HT1080 (cell line): ENCODE results near the gene AK5. TPM values are rescaled to one million over a fixed set of nuclear protein-coding genes. Genes with fewer than 3 reads are reported as not detected.

ENCODE experiments used
- DNase-seq: peaks from one replicate; pipeline ENCODE4 v3.0.0-alpha.2; 2015; ENCODE audit warnings: low read depth
- total RNA-seq: library from RNA; depleted of rRNA; stranded (reverse); fragments of >200 nt; shearing (Covaris generic); gene quantifications from 2 replicates; pipeline ENCODE4 v1.2.3, GENCODE V29; 2014

The AK5 gene
- total RNA-seq, 1 experiment from 2014 or later = 6.3 TPM

DNA sequence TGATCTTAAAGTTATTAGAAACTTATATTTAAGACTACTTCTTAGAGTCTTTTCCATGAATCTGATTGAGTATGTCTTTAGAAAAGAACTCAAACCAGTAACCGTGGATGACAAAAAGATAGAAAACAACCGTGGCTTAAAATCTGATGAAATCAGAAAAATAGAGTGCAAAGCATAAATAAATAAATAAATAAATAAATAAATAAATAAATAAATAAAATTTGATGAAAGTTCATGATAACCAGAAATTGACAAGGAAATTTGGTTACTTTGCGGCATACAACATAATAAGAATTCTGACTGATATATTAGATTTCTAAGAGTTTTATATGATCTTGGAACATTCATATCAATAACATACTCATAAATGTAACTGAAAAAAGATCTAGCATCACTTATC, 152.1 kb downstream of the AK5 start:
- no peak for DNase-seq

DNA sequence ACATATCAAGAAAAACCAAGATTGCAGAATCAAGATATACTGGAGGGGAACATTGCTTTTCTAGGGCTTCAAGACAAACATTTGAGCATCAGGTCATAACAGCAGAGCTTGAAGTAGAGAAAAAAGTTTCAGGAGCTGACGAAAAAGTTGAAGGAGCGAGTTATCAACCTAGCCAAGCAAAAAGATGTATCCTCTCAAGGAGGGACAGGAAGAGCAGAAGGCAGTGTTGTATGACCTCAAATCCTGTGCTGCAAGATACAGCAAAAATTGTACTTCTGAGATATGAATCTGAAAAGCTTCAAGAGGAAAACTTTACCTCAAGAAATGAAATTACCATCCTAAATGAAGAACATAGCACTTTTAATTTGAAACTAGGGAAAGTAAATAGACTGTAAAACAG, 153.1 kb downstream of the AK5 start:
- DNase-seq = no peak

DNA sequence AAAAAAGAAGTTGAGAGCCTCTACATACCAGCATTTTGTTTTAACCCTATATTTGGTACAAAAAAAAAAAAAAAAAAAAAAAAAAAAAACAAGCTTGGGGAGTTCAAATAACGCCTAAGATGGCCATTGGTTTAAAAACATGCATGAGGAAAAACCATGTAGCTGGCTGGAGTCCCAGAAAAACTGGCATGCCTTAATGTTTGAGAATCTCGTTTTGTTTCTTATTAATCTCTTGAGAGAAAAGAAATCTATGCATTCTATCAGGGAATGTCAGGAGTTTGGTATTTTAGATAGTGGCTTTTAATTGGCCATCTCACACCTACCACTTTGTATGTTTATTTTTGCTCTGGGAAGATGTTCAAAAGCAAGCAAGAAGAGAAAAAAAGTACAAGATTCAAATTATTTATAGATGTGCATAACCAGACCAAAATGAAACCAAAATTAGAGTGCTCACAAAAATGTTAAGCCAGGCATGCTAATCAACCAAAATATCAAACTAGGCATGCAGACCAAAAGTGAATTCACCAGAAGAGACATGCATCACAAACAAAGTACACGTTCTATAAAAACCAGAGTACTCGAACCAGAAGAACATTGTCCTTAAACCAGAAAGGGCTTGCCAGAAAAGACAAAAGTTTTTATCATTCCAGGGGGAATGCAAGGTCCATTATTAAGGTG, 156.6 kb downstream of the AK5 start:
- DNase-seq = no peak

DNA sequence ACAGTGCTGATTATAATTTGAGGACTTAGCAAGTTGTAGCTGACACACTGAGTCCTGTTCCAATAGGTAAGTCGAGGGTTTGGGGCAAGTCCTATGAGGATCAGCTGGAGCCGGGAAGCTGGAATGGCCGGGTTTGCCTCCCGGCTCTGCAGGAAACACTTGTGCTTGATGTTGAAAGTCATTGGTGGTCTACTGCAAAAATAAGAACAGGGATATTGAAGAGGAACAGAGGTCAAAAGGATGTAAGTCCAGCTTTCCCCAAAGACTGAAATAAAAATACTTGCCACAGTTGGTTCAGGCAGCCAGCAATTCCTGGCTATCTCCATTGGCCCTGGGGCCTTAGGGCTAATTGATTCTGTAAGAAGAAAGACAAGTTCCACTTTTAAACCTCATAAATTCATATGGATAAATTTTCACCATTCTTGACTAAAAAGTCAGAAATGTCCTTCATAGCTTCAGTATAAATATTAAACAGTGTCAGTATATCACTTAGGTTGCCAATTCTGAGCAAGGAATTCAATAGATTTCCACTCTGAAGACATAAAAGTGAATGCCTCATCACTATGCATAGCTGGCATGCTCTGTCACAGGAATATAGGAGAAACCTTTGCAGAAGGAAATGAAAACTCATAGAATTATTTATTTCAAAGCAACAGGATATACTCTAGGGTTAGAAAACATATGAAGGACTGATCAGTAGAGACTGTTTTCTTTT, 165.2 kb downstream of the AK5 start:
- no peak for DNase-seq

DNA sequence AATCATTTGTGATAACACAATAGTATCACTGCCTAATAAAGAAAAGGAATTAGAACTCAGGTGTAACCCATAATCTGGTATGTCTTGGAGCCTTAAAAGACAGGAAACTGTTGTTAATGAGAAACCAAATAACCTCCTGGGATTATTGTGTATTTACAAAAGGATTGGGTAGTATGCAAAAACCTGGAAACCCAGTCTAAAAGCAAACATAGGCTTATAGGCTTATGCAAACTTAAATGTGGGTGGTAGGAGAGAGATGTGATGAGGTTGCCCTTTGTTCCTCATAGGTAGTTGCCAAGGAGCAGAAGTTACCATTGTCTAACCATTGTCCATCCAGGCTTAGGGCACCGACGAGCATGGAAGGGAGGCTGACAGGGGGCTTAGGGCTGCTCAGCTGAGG, 165.8 kb downstream of the AK5 start:
- no peak for DNase-seq

DNA sequence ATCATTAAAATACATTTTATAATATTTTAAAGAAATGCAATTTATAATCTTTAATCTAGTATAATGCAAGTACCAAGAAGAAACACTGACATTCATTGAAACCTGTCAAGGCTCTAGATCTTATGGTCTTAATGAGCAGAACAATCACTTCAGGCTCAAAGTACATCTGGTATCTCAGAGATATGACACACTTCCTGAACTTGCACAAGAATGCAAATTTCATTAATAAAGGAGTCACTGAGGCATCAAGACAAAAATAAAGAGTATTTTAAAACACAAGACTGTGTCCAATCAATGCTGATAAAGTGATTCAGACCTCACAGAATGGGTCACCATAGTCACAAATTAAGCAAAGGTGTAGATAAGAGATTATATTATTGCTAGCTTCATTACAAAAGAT, 178.1 kb downstream of the AK5 start:
- no peak for DNase-seq

DNA sequence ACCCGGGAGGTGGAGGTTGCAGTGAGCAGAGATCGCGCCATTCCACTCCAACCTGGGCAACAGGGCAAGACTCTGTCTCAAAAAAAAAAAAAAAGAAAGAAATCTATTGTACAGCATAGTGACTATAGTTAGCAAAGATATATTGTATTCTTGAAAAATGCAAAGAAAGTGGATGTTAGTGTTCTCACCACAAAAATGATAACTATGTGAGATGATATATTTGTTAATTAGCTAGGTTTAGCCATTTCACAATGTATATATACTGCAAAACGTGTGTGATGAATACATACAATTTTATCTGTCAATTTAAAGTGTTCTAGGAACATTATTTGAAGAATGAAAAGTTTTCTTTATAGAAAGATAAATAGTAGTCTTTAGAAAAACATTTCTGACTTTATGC, 179.9 kb downstream of the AK5 start:
- no peak for DNase-seq

DNA sequence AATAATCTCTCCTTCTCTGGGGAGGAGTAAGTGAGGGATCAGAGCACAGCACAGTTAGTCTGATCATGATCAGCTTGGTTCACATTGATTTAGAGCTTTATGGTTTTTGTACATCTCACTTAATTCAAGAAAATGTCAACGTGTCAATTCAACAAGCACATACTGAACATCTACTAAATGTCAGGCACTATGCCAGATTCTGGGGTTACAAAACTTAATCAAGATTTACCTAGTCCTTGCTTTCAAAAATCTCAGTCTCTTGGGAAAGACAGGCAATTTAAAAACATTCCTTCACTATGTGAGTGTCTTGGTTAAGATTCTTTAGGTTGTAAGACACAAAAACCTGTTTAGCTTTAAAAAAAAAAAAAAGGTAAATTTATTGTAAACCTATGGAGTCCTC, 181.4 kb downstream of the AK5 start:
- no peak for DNase-seq

DNA sequence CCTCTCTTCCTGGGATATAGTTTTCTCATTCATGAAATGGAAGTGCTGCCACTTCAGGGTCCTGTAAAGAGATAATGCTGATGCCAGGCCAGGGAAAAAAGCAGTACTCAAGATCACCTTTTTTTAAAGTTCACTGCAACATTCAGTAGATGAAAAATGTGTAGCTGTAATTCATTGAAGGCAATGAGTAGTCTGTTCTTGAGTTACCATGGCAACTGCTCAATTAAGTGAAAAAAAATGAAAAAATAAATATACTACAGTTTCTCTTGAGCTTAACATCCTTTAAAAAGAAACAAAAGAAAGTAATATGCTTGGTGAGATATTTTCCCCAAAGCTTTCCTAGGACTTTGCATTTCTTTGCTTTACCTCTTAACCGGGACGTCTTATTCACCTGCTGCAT, 183.3 kb downstream of the AK5 start:
- DNase-seq = no peak

DNA sequence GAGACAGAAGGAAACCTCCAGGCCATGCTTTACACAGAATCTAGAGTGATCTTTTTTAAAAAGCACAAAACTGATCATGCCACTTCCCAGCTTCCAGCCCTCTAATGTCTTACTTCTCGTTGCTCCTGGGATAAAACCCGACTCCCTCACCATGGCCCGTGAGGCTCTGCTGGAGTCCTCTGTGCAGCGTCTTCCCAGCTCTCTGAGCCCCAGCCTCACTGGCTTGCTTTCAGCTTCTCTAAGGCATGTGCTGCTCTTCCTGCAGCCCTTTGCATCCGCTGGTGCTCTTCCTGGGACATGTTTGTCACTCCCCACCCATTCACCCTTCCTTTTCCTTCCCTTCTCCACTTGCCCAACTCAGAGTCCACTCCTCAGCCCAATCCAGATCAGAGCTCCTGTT, 184.1 kb downstream of the AK5 start:
- no peak for DNase-seq

DNA sequence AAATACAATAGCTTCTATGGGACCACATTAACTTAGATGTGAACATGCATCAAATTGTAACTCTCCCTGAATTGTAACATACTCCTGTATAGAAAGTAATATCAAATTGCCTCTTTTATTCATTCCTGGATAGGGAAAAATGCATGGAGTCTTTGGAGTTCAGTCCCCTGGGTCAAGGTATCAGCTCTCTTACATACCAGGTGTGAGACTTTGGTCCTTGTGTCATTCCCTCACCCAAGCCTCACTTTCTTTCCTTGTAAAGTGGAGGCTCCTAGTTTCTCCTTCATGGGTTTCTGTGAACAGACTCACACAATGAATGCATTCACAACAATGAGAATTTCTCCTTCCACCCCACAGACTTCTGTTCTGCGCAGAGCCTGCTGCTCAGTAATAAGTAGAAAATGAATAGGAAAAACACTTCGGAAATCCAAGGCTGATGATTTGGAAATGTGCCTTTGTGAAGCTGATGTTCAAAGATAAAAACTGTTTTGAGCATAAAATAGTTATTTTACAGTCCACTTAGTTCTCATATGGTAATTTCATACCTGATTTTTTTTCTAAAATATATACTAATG, 185.3 kb downstream of the AK5 start:
- no peak for DNase-seq

DNA sequence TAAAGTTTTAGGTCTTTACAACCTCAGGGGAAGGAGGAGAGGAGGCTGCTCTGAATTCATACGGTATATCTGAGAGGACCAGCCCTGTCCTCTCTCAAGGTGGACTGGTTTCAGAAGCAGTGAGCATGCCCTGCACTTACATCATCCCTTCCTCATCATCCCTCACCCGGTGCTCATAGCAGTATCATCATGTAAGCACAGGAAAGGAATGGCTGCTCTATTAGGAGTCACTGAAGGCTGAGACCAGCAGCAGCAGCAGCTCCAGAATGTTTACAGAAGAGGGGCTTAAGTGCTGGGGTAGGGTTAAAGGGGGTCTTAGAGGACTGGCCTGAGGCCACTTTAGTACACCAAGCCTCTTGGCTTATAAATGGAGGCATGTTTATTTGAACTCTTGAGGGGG, 185.9 kb downstream of the AK5 start:
- no peak for DNase-seq

DNA sequence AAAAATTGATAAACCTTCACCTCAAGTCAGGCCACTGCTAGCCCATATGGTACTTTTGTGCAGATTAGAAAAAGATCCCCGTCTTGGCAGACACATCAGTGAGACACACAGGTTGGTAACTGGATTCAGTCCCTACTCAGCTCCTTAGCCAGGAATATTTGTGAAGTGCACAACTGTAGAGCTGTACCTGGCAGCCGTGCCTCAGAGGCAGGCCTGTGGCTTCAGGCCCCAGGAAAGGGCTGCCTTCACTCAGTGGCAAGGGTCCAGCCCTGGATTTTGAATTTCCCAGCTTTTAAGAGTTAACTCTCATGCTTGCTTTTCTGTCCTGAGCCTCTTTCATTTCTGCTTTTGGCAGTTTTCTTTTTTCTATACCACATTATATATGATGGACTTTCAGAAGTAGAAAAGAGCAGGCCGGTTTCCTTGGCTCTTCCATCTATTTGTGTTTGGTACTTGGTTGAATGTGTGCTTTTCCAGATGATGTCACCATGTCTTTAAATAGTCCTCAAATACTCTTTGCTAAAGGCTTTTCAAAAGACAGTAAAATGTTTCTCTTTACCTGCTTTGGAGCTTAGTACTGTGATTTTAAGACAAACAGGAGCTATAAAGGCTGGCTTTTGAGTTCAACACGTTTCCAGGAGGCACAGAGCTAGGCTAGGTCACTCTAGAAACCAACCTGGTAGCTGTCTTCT, 186.6 kb downstream of the AK5 start:
- DNase-seq = no peak

DNA sequence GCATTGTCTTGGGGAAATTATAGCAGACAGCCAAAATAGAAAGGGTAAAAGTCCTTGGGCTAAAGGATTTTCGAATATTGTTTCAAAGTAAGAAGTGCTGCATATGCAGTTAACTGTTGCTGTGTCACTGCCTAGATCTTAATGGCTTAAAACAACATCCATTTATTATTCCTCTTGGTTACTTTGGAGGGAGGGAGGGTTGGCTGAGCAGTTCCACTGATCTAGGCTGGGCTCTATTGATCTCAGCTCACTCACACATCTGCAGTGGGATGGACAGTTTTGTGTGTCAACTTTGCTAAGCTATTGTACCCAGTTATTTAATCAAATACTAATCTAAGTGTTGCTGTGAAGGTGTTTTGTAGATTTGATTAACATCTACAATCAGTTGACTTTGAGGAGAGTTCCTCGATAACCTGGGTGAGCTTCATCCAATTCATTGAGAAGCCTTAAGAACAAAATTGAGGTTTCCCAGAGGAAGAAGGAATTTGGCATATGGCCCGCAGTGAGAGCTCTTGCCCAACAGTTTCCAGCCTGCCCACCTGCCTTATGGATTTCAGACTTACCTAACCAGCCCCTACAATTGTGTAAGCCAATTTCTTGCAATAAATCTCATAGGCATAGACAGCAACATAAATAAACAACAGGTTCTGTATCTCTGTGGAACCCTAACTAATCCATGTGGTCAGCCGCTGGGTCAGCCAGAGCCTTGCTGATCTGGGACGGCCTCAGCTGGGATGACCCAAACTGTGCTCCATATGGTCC, 187.3 kb downstream of the AK5 start:
- DNase-seq = no peak

DNA sequence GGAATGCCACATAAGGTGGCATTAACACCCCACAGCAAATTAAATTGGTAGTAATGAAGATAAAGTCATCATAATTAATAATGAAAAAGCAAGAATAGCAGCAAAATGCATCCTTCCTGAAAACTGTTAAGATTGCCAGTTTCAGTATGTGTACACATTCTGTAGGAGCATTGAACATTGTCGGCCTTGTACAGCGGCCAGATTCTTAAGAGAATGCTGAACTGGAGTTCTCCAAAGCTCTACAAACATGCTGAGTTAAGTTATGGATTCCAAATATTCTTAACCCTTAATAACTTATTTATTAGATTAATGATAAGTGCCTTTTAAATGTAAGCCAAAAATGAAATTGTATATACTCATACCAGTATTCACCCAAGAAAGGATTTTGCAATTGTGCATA, 189.9 kb downstream of the AK5 start:
- no peak for DNase-seq

DNA sequence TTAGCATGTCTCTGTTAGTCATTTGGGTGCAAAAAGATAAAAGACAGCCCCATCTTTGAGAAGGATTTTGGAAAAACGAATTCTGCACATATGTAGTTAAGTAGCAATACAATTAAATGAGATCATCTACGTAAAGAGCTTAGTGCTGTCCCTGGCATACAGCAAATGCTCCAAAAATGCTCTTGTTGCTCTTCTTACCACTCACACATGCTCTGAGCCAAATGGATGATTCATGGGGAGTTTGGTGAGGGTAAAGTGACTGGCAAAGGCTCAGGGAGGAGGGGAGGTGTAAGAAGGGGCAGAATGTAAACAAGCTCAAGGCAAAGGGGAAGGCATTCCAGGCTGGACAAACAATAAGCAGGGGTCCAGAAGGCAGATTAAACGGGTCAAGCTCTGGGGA, 191.9 kb downstream of the AK5 start:
- peak; percentile 93 for DNase-seq

DNA sequence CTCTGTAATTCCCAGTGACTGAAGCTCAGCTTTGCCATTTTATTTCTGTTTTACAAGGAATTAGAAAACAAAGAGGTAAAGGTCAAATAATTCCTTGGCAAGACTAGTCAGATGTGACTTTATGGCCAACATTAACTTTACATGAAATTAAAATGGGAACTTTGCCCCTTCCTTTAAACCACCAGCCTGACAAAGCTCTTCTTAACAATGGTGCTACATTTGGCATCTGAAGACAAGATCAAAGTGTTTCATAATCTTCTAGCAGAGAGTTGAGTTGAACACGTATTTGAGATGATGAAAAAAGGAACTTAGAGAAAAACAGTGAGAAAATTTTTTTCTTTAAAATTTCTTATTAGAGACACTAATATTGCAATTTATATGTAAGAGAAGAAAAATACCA, 193.8 kb downstream of the AK5 start:
- no peak for DNase-seq

DNA sequence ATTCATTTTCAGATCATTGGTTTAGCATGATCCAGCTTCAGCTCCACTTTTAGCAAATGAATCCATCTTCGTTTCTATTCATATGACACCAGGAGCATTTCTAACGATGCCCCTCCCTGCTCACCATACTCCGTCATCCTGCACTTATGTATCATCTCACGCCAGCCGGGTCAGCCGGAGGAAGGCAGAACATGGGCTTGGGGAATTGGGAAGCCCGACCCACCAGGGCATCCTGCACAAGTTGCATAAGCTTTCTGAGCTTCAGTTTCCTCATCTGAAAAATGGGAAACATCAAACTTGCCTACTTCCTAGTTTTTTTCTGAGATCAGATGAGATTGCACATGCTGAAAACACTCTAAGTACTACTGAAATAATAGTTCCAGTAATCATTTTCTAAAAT, 194.7 kb downstream of the AK5 start:
- no peak for DNase-seq

DNA sequence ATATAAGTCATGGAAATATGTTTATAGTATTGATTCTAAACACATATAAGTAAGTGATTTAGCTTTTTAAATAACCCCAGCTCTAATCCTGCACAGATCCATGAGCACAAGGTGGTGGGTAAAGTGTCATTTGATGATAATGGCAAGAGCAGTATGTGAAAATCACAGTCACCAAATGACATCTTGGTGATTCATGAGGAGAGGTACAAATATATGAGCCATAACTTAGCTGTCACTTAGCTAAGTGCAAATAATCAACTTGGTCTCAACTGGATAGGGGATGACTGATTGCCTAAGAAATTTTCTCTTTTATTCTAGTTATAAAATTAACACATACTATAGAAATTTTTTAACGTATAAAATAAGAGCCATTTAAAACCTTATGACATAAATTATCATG, 202.5 kb downstream of the AK5 start:
- no peak for DNase-seq

DNA sequence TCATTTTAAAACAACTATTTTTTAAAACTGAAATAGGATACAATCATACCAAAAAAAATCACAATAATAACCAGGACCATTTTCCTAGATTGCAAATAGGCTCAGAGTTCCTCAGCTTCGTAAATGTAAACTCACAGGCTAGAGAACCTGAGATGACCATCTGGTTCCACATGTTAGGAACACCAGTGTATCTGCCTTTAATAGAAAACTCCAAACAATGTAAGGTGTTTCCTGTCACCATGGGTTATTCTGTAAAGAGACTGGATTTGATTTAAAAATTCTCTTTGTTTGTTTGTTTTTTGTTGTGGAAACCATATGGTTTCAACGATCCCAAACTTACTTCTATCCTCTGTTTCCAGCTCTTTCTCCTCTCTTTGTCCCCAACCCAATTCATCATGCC, 203.1 kb downstream of the AK5 start:
- DNase-seq = no peak

DNA sequence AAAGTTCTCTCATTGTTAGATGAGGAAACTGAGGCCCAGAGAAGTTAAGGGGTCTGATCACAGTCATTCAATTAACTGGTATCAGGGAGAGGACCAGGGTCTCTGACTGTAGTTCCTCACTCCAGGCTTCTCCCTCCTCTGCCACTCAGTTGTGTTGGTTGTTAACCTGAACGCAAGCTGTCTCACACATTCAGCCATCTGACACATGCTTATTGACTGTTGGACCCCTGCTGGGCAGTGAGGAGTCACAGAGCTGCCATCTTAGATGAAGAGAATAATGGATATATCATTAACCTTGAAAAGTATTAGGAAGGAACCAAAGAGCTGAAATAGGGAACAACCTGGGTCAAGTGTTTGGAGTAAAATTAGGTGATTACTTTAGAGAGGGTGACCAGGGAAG, 205.8 kb downstream of the AK5 start:
- DNase-seq = no peak

DNA sequence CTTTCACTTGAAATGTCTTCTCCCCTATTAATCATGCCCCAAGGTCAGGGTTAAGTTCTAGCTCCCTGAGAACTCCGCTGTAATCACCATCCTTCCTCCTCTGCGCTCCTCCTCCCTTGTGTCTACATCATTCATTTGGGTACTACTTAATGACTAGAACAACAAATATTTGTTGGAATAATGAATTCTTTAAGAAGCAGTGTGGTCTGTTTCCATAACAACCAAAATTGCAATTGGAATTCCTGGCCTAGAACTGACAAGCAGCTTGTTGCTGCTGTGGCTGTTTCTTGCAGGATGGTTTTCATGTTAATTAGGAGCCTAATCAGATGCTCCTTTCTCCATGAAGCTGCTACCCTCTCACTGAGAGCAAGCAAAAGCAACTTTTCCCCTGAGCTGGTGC, 208.1 kb downstream of the AK5 start:
- DNase-seq = no peak
